Stimulated activated CD4-positive, alpha-beta T cell treated with anti-CD3 and anti-CD28 coated beads, Interleukin-2, amount 100 ng/mL, for 24 hours (primary cell): ENCODE results near the gene CDH26.

ENCODE experiments used
- DNase-seq, 2 donors: peaks; one replicate each; pipeline ENCODE4 v3.0.0-alpha.2; 2020

CDH26 gene

DNA sequence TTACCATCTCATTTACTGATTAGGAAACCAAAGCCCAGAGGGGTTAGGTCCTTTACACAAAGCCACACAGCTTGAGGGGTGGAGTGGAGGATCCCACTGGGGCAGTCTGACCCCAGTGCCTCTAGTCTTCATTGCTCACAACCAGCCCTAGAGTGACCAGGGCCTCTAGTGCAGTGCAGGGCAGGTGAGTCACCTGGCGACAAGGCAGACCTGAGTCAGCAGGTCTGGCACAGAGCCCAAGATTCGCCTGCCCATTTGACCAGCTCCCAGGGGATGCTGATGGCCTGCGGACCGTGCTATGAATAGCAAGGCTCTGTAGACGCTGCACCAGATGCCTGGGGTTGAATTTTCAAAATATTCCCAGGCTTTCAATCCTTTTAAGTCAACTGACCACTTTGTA lies 29.9 kb downstream of the CDH26 start:
- no peak for DNase-seq

DNA sequence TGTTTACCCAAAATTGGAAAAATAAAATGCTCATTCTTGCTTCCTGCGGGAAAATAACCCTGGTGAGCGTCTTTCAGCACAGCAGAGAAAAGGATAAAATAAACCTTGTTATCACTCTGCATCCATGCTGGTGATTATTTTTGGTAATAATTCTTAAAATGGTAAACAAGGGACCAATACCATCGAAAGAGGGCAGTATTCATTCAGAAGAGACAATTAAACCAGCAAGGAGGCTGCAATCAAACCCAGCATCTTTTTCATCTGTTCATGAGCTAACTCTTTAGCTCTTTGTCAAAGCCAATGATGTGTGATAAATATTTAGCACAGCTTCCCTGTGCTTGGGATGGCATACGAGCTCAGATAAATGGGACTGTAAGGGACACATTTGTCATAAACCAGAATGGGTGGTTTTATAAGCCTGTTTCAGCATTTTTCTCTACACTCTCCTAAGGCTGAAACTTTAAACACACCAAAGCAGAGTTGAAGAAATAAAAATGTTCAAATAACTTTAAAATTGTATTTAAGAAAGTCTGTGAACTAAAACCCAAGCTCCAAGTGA lies 34.4 kb downstream of the CDH26 start:
- no peak for DNase-seq

DNA sequence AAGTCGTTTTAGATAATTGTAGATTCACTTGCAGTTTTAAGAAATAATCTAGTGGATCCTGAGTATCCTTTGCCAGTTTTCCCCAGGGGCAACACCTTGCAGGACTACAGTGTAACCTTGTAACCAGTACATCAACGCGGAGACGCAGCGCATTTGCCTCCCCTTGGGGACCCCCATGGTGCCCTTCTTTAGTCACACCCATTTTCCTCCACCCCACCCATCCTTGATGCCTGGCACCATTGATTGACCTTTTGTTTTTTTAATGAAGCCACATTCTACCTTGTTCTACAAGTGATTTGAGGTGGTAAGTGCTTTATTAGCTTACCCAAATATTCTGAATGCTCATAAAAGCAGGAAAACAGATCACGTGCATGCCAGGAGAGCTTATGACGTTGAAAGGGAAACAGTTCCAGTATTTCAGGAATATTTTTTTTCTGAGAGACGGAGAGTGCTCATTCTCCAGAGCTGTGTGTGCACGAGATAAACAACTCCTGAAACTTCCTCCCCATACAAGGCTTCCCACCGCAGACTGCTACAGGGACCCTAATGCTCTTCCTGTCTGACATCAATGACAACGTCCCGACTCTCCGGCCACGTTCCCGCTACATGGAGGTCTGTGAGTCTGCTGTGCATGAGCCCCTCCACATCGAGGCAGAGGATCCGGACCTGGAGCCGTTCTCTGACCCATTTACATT lies 35.7 kb downstream of the CDH26 start:
- DNase-seq: no peak

GRCh38 chr20:59994697-59995122 lies 36.5 kb downstream of the CDH26 start:
- DNase-seq: no peak

GRCh38 chr20:59996108-59996507 lies 37.9 kb downstream of the CDH26 start:
- no peak for DNase-seq

DNA sequence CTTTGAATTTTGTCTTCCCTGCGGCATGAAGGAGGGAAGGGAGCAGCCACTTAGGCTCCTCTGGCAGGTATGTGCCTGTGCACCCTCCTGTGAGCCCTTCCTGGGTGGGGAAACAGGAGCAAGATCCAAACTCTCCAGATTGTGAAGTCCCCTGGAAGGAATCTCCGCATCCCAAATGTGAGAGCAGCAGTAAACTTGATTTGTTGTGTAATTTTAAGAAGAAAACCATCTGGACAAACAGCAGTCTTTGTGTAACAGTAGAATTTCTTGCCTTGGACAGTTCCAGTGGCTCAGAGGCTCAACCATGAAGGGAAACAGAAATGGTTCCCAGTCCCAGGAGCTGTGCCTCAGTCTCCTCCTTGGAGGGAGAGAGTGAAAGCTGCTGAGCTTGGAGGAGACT lies 39.7 kb downstream of the CDH26 start:
- no peak for DNase-seq

DNA sequence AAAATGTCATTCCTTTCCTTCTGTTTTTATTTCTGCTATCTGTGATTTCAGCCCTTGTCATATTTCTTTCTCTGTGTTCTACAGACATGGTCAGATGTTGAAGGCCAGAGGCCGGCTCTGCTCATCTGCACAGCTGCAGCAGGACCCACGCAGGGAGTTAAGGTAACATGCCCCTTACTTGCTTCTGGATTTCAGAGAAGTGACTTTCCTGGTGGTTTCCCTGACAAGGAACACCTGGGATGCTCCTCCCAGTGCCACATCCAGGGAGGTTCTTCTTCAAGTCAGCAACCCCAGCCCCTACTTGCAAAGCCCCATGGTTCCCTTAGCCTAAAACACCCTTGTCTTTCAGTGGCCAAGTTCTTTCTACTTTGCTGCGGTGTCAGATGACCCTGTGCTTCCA lies 41.3 kb downstream of the CDH26 start:
- DNase-seq: no peak

- DNase-seq: no peak
Measured at GRCh38 chr20:60000271-60001042, 42.2 kb downstream of the CDH26 start.

DNA sequence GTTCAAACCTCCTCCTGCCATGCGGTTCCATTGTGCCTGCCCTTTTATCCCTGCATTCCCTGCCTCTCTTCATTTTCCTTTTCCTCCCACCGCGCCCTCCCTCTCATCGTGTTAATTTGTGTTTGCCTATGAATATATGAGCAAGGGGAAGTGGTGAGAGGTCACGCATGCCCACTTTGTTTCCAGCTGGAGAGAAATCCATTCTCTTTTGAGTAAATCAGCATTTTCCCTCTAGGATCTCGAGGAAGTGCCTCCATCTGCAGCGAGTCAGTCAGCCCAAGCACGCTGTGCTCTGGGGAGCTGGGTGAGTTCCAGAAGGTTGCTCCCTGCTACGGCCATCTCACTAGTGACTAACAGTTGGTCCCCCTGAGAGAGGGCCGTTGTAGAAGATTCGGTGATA lies 42.9 kb downstream of the CDH26 start:
- no peak for DNase-seq

GRCh38 chr20:60003776-60004175 lies 45.6 kb downstream of the CDH26 start:
- DNase-seq: no peak

GRCh38 chr20:60006261-60006660 lies 48.0 kb downstream of the CDH26 start:
- DNase-seq: no peak

GRCh38 chr20:60007464-60007863 lies 49.2 kb downstream of the CDH26 start:
- no peak for DNase-seq

DNA sequence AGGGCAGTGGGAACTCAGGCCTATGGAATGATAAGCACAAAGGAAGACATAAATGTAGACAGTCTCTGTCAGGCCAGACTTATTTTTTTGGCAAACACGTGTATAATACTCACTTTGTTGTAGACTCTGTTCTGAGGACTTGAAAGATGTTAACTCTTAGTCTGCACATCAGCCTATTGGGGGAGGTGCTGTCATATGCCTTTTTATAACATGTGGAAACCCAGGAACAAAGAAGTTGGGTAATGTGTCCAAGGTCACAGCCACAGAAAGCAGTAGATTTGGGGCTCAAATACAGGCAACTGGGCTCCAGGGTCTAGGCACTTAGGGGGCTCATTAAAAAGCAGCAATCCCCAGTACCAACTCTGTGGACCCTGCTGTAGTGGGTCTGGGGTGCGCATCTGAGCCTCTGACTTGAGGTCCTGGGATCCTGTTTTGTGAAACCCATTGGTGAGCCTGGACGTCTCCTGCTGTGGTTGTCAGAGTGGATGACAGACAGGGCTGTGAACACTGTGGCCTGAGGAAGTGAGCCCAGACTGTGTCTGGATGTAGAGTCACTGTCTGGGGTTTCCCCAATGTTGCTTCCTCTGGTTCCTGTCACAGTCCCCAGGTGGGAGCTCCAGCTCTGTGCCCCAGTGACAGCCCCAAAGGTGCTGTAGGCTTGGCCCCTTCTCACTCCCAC lies 50.0 kb downstream of the CDH26 start:
- DNase-seq: no peak

DNA sequence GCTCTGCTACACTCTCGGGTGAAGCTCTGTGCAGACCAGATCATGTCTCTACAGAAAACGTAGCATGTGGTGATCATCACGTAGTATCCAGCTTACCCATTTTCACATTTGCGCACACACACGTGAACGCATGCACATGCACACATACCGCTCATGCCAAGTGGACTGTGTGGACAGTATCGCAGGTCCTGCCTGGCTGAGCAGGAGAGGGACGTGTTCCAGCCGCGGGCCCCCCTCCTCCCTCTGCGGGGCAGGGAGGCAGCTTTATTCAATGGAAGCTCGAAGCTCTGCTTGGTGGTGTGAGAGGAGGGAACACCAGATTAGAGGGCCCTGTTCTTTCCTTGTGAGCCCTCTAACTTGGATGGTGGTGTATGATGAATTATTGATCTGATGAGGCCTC lies 51.1 kb downstream of the CDH26 start:
- no peak for DNase-seq

GRCh38 chr20:60009826-60010616 lies 51.8 kb downstream of the CDH26 start:
- no peak for DNase-seq

- DNase-seq: no peak
Measured at GRCh38 chr20:60010689-60011458, 52.7 kb downstream of the CDH26 start.

- no peak for DNase-seq
Measured at GRCh38 chr20:60011512-60012507, 53.6 kb downstream of the CDH26 start.

DNA sequence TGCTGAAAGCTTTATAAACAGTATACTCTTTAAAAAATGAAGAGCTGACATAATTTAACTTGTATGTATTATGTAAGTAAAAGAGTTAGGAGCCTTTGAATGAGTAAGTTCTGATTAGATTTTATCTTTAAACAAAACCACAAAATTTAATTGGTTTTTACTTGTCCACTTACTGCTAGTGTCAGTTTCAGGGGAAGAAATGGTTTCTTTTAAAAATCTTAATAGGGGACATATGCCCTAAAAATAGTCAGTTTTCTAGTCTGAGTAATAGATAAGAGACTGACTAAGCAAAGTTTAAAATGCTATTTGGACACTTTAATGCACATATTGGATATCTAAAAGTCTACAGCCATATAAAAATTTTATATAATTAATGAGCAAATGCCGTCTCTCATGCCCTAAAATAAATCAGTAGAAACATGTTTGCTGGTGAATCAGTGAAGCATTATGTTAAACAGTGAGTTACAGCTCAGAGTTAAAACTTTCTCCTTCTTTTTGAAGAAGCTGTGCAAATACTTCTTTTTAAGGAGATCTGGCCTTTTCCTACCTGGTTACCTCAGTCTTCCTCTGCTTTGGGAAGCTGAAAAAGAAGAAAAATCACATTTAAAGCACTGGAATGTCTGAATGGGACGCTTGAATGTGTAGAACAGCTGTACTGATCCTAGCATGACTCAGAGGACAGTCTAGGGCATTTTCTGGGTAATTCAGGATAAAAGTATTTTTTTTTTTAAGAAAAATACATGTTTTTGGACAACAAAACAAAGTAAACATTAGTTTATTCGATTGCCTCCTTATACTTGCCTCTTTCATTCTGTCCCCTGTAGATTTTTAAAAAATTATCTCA lies 55.3 kb downstream of the CDH26 start:
- no peak for DNase-seq

DNA sequence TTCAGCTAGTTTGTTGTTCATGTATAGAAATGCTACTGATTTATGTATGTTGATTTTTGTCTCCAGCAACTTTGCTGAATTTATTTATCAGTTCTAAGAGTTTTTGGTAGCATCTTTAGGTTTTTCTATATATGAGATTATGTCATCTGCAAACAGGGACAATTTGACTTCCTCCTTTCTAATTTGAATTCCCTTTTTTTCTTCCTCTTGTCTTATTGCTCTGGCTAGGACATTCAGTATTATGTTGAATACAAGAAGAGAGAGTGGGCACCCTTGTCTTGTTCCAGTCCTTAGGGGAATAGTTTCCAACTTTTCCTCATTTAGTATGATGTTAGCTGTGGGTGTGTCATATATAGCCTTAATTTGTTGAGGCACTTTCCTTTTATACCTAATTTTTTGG lies 58.2 kb downstream of the CDH26 start:
- no peak for DNase-seq

DNA sequence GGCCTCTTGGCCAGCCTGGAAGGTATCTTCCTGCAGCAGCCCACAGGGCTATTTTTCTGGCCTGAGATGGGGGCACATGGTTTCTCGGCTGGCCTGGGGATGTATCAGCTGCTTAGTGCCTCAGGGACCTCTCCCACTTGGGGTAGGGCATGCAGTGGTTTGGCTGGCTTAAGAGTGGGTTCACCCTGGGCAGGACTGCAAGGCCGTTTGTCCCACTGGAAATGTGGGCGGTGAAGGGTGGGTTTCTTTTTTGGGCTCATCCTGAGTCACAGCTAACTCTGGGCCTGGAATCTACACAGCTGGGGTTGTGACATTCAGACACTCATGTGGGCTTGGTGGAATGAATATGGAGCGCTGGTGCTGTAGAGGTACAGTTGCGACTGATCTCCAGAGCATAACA lies 62.0 kb downstream of the CDH26 start:
- no peak for DNase-seq
